NT2/D1 (cell line): Measurements from ENCODE around the gene TRIM37.
A peak's percentile ranks its signal among the peaks of the same experiment; 100 is the strongest.

Experiments used
- DNase-seq: peaks from one replicate; pipeline ENCODE4 v3.0.0-alpha.2; 2011; ENCODE audit warnings: low read depth, low spot score
- H3K27me3 ChIP-seq: 2 replicates; pipeline ENCODE4 v1.6.0; 2011; ENCODE audit warnings: mild to moderate bottlenecking; ENCODE audit not compliant: insufficient read length, insufficient read depth
- H3K36me3 ChIP-seq: 2 replicates; pipeline ENCODE4 v1.6.1; 2011; ENCODE audit warnings: mild to moderate bottlenecking, low read length, mixed read lengths; ENCODE audit not compliant: insufficient read depth, insufficient read length
- H3K4me1 ChIP-seq: 2 replicates; pipeline ENCODE4 v1.5.1; 2011; ENCODE audit not compliant: insufficient read depth, insufficient read length
- H3K4me3 ChIP-seq: 2 replicates; pipeline ENCODE4 v1.5.1; 2011; ENCODE audit warnings: low read depth; ENCODE audit not compliant: insufficient read length
- H3K9ac ChIP-seq: 2 replicates; pipeline ENCODE4 v1.6.0; 2011; ENCODE audit warnings: low read depth; ENCODE audit not compliant: insufficient read length
- H3K9me3 ChIP-seq: 2 replicates; pipeline ENCODE4 v1.5.1; 2011; ENCODE audit warnings: mild to moderate bottlenecking, low read length; ENCODE audit not compliant: insufficient read depth
- SUZ12 ChIP-seq: IDR thresholded peaks from 2 replicates; pipeline ENCODE4 v1.6.1; 2011; ENCODE audit not compliant: insufficient read length, insufficient read depth; ENCODE audit errors: extremely low read depth
- YY1 ChIP-seq: IDR thresholded peaks from 2 replicates; pipeline ENCODE4 v1.6.1; 2011; ENCODE audit not compliant: insufficient read length, insufficient read depth
- ZNF274 ChIP-seq: IDR thresholded peaks from 2 replicates; pipeline ENCODE4 v1.6.1; 2011; ENCODE audit warnings: mild to moderate bottlenecking, low read depth, low read length

The TRIM37 gene, protein sequence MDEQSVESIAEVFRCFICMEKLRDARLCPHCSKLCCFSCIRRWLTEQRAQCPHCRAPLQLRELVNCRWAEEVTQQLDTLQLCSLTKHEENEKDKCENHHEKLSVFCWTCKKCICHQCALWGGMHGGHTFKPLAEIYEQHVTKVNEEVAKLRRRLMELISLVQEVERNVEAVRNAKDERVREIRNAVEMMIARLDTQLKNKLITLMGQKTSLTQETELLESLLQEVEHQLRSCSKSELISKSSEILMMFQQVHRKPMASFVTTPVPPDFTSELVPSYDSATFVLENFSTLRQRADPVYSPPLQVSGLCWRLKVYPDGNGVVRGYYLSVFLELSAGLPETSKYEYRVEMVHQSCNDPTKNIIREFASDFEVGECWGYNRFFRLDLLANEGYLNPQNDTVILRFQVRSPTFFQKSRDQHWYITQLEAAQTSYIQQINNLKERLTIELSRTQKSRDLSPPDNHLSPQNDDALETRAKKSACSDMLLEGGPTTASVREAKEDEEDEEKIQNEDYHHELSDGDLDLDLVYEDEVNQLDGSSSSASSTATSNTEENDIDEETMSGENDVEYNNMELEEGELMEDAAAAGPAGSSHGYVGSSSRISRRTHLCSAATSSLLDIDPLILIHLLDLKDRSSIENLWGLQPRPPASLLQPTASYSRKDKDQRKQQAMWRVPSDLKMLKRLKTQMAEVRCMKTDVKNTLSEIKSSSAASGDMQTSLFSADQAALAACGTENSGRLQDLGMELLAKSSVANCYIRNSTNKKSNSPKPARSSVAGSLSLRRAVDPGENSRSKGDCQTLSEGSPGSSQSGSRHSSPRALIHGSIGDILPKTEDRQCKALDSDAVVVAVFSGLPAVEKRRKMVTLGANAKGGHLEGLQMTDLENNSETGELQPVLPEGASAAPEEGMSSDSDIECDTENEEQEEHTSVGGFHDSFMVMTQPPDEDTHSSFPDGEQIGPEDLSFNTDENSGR

GRCh38 chr17:59106463-59107305 lies at the start of gene TRIM37:
TSS of gene TRIM37 (minus strand) at chr17:59106880. CDS start at chr17:59106461, 419 bp downstream.
- H3K27me3 ChIP-seq: no peaks in the 10 kb centered on the region
- no peaks in the 10 kb centered on the region for H3K4me1 ChIP-seq
- no peaks in the 10 kb centered on the region for H3K9me3 ChIP-seq
- H3K9ac ChIP-seq: peak within 1 kb of the TSS; percentile 82
- TF ChIP-seq YY1: no peak
- no peak for TF ChIP-seq ZNF274
- TF ChIP-seq SUZ12: no peak
- peaks cover 27% of the 10 kb centered on the region for H3K36me3 ChIP-seq
- peak within 1 kb of the TSS; percentile 91 for H3K4me3 ChIP-seq
- DNase-seq: peak; percentile 96

- Histone ChIP-seq H3K36me3 (peaks cover 14% of the 10 kb centered on the region), H3K4me1 (no peaks in the 10 kb centered on the region)
Observed at GRCh38 chr17:59155439-59156177, 48.9 kb upstream of the TRIM37 start, which contains the start of gene PRR11. TSS of gene PRR11 (plus strand) at chr17:59155746. CDS start at chr17:59169753, 14,007 bp downstream.

GRCh38 chr17:59154721-59155438 lies 48.2 kb upstream of the TRIM37 start, which contains the start of gene SKA2:
TSS of gene SKA2 (minus strand) at chr17:59155186. CDS start at chr17:59155163, 23 bp downstream.
- peak within 1 kb of the TSS; percentile 94 for H3K9ac ChIP-seq
- DNase-seq: peak; percentile 96
- no peaks in the 10 kb centered on the region for H3K27me3 ChIP-seq
- H3K9me3 ChIP-seq: no peaks in the 10 kb centered on the region
- H3K36me3 ChIP-seq: peaks cover 14% of the 10 kb centered on the region
- H3K4me3 ChIP-seq: peak within 1 kb of the TSS; percentile 90
- TF ChIP-seq YY1 (peak; percentile 82), SUZ12 (no peak)
- H3K4me1 ChIP-seq: peaks cover under 1% of the 10 kb centered on the region

More at GRCh38 chr17:59155439-59156177, 48.9 kb upstream of the TRIM37 start, which contains the start of gene PRR11:
- peak within 1 kb of the TSS; percentile 94 for H3K9ac ChIP-seq
- TF ChIP-seq ZNF274 (no peak), SUZ12 (no peak), YY1 (no peak)
- no peaks in the 10 kb centered on the region for H3K27me3 ChIP-seq
- no peaks in the 10 kb centered on the region for H3K9me3 ChIP-seq
- DNase-seq: peak; percentile 97
- H3K4me3 ChIP-seq: peak within 1 kb of the TSS; percentile 90

DNA sequence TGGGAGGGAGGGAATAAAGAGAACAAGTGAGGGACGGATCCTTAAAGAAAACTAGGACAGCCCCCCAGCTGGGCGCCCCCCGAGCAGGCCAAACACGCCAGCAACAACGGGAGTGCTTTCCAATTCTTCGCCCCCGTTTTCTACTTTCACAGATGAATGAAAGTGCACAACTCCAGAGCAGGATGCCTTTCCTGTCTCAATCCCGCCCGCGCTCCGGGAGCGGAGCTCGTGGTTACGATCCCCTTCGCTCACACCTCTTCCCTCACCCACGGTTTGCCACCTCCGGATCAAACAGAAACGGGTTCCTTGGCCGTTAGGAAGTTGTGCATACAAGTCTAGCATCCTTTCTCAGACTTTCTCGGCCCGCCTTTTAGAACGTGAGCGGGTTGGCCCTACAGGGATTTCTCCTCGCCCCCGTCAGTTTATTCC lies 47.6 kb upstream of the TRIM37 start:
- Histone ChIP-seq H3K9ac (peak overlapping the region; percentile 94), H3K4me1 (peaks cover 3% of the 10 kb centered on the region), H3K27me3 (no peaks in the 10 kb centered on the region), H3K9me3 (no peaks in the 10 kb centered on the region), H3K36me3 (peaks cover 17% of the 10 kb centered on the region), H3K4me3 (peak overlapping the region; percentile 90)
- peak; percentile 15 for DNase-seq
- TF ChIP-seq SUZ12: no peak
- TF ChIP-seq ZNF274: no peak
- TF ChIP-seq YY1: no peak

GRCh38 chr17:59152925-59153324 lies 46.2 kb upstream of the TRIM37 start:
- no peak for DNase-seq
- peaks cover 3% of the 10 kb centered on the region for H3K4me1 ChIP-seq
- peak overlapping the region; percentile 90 for H3K4me3 ChIP-seq
- H3K27me3 ChIP-seq: no peaks in the 10 kb centered on the region
- H3K9ac ChIP-seq: peak overlapping the region; percentile 94
- TF ChIP-seq ZNF274 (no peak), SUZ12 (no peak), YY1 (no peak)
- peaks cover 20% of the 10 kb centered on the region for H3K36me3 ChIP-seq
- no peaks in the 10 kb centered on the region for H3K9me3 ChIP-seq
